Esophagus mucosa (tissue), 1 donor: ENCODE measurements around the gene SLC25A26. TPM values are rescaled to one million over a fixed set of nuclear protein-coding genes. Genes with fewer than 3 reads are reported as not detected.

ENCODE experiments used
- ATAC-seq: fragments of 200-7000 bp; cut with Tn5 transposase; one replicate; pipeline ENCODE4 v1.9.1; 2020
- total RNA-seq: library from RNA; stranded (reverse); gene quantifications from one replicate; pipeline ENCODE4 v1.2.4, GENCODE V29; 2023
- donor health status: DM: yes; HTN: yes; CAD: no.

SLC25A26 gene
- total RNA-seq, 1 donor from 2014 or later, result 14.4 TPM

DNA sequence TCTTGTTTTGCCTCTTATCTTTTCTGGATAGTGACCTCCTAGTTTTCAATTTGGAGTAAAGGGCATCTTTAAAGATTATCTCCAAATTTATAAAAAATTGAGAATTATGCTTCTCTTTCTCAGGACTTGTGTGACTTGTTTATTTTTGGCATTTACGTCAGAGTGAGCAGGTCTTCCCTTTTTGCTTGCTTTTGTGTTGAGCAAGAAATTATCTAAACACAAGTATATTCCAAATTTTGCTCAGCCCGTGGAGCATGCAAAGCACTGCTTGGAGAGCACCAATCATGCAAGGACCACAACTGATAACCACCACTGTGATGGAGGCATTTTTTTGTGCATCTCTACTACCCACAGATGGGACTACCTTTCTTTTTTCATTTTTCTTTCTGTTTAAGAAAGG lies 7.1 kb downstream of the SLC25A26 start:
- no peak for ATAC-seq

- no peak for ATAC-seq
Measured at GRCh38 chr3:66228707-66229106, 7.9 kb downstream of the SLC25A26 start.

DNA sequence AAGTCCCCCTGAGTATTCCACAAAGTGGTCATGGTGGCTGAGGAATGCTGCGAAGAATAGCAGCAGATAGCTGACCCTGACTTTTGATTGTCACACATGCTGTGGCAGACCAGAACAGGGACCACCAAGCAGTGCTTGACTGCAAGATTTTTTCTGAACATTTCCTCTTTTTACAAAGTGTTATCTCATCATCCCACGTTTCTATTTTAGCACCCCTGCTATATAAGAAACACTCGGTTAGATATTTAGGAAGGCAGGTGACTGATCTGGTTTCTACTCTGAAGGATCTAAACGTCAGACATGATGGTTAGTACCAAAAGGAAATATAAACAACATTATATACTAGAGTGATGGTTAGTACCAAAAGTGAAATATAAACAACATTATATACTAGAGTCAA lies 9.1 kb downstream of the SLC25A26 start:
- no peak for ATAC-seq

DNA sequence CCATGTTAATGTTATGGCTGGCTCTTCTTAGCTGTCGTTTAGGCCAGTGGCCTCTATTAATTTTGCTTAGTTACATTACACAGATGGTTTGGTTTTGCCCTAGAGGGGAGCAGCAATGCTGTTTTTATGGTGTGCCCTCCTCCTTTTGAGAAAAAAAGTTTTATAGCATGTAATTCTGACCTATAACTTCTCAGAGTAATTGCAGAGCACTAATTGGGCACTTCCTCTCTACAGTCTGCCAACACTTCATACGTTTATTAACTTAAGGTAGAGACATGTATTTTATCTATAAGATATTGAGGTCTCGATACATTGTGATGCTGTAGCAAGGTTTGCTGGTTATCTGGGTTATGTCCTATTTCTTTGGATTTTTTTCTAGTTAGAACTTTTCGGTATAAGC lies 12.2 kb downstream of the SLC25A26 start:
- ATAC-seq, result no peak

DNA sequence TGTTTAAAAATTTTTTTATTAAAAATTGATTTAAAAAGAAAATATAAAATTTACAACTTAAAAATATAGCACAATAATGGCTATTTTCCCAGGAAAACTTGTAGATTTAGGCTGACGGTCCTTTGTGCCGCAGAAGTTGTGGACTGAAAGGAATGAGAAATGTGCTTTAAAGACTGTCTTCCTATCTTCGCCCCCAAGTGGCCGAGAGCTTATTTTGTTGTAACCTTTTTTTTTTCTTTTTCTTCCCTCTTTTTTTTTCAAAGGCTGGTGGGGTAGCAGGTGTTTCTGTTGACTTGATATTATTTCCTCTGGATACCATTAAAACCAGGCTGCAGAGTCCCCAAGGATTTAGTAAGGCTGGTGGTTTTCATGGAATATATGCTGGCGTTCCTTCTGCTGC lies 15.5 kb downstream of the SLC25A26 start:
- no peak for ATAC-seq

DNA sequence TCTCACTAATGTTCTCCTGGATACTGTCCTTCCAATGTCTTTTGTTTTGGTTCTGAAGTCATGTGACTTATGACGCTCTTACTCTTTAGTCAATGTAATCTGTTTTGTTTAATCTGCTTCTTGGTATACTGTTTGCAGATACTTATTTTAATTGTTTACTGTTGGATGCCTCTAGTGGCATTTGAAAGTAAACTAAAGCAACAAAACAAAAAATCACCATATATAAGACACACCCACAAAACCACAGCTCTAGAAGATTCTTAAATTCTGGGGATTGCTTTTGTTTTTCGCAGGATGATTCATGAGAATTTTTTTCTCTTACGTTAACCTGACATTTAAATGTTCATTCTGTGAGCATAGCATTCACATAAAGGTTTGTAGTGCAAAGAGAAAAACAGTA lies 16.8 kb downstream of the SLC25A26 start:
- no peak for ATAC-seq

DNA sequence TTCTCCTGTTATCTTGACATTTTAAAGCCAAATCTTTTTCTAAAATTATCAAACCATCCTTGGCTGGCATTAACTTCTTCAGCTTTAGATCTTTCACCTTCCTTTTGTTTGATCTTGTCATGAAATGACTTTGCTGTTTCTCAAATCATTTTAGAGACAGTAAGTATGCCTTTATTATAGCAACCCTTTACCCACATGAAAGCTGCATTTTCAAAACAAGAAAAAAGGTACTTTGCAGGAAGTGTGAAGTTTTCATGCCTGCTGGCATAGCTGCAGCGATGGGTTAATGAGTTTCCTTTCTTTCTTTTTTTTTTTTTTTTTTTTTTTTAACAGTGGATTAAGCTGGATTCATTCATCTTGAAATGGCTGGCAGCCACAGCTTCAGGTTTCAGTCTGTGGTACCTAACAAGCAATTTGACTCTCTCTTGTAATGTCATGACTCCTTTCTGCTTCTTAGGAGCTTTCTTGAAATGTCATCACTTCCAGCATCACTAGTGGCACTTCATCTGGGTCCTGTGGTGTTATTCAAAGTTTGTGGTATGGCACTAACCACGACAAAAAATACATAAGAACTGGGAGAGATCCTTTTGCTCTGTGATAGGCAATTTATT lies 18.8 kb downstream of the SLC25A26 start:
- ATAC-seq, result no peak

DNA sequence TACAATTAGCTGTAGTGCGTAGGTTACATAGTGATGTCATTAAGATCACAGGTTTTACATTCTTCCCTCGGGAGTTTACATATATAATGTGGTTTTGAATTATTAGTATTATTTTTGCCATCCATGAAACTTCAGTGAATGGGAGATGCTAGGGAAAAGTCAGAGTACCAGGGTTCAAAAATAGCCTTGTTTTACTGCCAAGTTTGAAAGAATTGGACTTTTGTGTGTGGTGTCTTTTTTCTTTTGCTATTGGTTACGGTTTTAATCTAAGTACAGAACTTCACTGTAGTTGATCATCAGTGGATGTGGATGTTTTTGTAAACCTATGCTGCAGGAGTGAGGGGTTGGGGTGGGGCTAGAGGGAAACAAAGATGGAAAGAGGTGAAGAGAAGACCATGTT lies 20.7 kb downstream of the SLC25A26 start:
- no peak for ATAC-seq

DNA sequence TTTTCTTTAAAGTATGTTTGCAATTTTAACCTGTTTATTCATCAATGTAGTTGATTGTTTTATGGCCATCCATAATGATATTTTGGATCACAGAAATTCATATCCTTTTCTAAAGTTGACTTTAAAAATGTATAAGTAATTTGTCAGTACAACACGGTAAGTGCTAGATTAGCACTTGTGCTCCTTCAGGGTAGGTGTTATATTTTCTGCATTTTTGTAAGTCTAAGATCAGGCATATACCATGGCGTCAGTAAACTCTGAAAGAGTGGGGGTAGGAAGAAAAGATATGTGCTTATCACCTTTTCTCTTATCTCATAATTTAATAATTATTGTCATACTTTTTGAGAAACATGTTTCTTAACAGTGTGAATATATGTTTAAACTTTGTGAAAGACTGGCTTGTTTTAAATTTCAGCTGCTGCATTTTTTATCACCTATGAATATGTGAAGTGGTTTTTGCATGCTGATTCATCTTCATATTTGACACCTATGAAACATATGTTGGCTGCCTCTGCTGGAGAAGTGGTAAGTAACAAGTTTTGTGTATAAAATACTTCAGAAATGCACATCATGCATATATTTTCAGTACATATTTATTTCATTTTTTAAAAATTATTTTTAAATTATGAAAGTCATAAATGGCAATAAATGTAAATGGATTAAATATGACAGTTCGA lies 22.1 kb downstream of the SLC25A26 start:
- no peak for ATAC-seq

GRCh38 chr3:66248641-66249040 lies 27.8 kb downstream of the SLC25A26 start:
- no peak for ATAC-seq

- ATAC-seq, result no peak
Measured at GRCh38 chr3:66253790-66254620, 33.2 kb downstream of the SLC25A26 start.

GRCh38 chr3:66255865-66256264 lies 35.1 kb downstream of the SLC25A26 start:
- ATAC-seq, result no peak

- ATAC-seq, result no peak
Measured at GRCh38 chr3:66256806-66257205, 36.0 kb downstream of the SLC25A26 start.

- ATAC-seq, result no peak
Measured at GRCh38 chr3:66259566-66260255, 38.9 kb downstream of the SLC25A26 start.

- ATAC-seq, result no peak
Measured at GRCh38 chr3:66260431-66260830, 39.6 kb downstream of the SLC25A26 start.

DNA sequence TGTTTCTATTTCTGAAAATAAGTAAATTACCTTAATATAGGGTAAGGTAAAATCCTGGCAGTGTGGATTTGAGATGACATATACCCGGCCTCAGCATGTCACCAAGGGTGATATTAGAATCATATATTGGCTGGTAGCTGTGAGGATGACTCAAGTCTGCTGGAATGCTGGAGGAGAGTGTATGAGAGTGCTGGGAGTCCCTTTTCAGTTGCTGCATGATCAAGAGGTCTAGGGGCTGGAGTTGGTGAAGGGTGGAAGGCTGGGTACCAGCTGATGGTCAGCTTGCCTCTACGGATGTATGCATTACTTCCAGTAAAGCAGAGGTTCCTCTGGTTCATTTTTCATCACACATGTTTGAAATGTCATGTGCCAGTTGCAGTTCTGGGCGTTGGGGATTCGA lies 40.6 kb downstream of the SLC25A26 start:
- no peak for ATAC-seq

GRCh38 chr3:66265649-66266048 lies 44.8 kb downstream of the SLC25A26 start:
- no peak for ATAC-seq

DNA sequence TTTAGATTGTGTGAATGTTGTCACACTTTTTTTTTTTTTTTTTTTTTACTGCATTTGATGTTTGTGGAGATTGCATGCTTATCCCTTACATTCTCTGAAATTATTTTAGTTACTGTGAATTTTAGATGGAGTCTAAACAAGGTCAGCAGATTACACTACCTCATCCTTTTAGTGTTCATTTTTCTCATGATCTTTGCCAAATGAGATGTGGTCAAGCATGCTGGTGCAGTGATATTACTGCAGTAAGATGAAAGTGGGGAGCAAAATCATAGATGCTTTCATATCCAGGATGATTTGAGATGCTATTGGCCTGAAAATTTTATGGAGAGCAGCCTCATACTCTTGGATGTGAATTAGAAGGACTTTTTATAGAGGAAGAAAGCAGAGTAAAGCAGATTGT lies 45.8 kb downstream of the SLC25A26 start:
- no peak for ATAC-seq

- no peak for ATAC-seq
Measured at GRCh38 chr3:66267031-66267430, 46.2 kb downstream of the SLC25A26 start.

DNA sequence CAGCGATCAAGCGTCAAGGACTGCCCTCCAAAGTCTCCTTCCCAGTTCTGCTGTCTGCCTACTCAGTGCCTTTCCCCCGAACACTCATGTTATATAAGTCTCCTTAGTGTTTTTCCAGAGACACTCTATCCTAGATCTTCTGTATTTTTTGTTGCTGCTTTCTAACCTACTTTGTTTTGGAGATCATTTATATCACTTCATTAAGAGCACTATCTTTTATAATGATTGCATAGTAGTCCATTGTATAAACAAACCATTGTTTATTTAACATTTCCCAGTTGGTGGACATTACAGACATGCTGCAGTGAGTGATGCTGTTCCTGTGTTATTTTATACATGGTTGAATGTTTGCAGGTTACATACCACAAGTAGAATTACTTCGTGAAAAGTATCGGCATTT lies 47.1 kb downstream of the SLC25A26 start:
- no peak for ATAC-seq

DNA sequence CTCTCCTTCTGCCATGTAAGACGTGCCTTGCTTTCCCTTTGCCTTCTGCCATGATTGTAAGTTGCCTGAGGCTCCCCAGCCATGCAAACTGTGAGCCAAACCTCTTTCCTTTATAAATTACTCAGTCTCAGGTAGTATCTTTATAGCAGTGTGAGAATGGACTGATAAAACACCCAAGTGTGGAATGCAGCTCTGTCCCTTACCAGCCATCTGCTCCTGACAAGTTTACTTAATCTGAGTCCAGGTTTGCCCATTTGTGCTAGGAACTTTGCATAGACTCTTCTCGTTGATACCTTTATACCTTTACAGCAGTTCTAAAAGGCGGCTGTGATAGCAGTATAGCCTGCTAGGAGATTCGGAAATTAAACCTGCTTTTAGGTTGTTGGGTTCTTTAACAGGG lies 48.1 kb downstream of the SLC25A26 start:
- ATAC-seq, result no peak

DNA sequence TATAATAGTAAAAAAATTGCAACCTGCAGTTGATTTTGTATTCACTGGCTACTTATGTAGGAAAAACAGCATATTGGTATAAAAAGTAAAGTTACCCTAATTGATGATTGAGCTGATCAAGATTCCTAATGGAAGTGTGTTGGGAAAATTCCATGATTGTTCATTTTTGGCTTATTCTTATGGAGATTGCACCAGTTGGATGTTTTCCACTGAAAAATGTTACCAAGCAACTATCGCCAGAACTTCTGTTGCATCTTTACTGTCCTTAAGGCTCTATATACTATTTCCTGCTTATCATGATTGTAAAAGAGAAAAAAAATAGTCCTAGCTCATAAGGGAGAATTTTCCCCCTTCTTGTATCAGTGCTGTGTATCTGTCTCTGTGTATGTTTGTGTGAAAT lies 48.6 kb downstream of the SLC25A26 start:
- ATAC-seq, result no peak

DNA sequence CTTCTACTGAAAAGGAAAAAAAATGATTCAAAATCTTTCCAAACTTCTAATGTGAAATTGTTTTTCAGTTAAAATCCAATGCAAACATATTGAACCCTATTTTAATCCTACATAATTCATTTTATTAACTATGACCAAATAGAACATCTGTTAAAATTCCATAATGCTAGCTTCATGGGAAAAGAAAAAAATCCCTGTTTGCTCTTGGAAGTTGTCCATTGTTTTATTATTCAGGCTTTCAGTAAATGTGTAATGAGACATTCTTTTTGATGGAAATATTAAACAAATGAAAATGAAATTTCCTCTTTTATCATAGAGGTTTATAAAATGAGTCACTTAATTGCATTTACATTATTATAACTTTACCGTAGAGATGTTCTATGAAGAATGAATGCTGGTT lies 49.5 kb downstream of the SLC25A26 start:
- no peak for ATAC-seq
